Prostate gland (tissue), 2 donors: ENCODE data around the gene GSG1. TPM values are rescaled to one million over a fixed set of nuclear protein-coding genes. Genes with fewer than 3 reads are reported as not detected.
A peak's percentile ranks its signal among the peaks of the same experiment; 100 is the strongest.
"Not testable (repeated sequence)": the region's sequence is repeated elsewhere in the genome, so short reads cannot be mapped to it uniquely, and the experiment has no call there.

Experiments used
- DNase-seq: peaks from one replicate; pipeline ENCODE4 v3.0.0-alpha.2; 2019; ENCODE audit warnings: low spot score
- H3K27ac ChIP-seq, 2 donors: fragments of 200-600 bp; sonication (generic); 2 replicates each; pipeline ENCODE4 v1.5.1; 2017 to 2019
- H3K27me3 ChIP-seq: fragments of 200-600 bp; sonication (generic); replicated peaks from 2 replicates; pipeline ENCODE4 v1.5.1; 2019; ENCODE audit not compliant: insufficient read depth
- H3K36me3 ChIP-seq, 2 donors: fragments of 200-600 bp; sonication (generic); 1 replicate in 1 of 2; 2 replicates in 1 of 2; pipeline versions ENCODE4 v1.5.1 to v1.8.1; 2017 to 2019
- H3K4me1 ChIP-seq: fragments of 200-600 bp; sonication (generic); replicated peaks from 2 replicates; pipeline ENCODE4 v1.5.1; 2019
- H3K4me3 ChIP-seq, 2 donors: fragments of 200-600 bp; sonication (generic); 2 replicates each; pipeline ENCODE4 v1.5.1; 2017 to 2019
- H3K9me3 ChIP-seq: fragments of 200-600 bp; sonication (generic); 2 replicates; pipeline ENCODE4 v1.5.1; 2017
- POLR2A ChIP-seq: fragments of 450-650 bp; IDR thresholded peaks from one replicate; pipeline ENCODE4 v1.6.1; 2016; ENCODE audit warnings: antibody characterized with exemption, mild to moderate bottlenecking
- POLR2AphosphoS5 ChIP-seq: sonication (generic); formaldehyde crosslinking; IDR thresholded peaks from one replicate; pipeline ENCODE4 v1.6.1; 2017; ENCODE audit warnings: antibody characterized with exemption
- WGBS: methylation state at CpG from one replicate; pipeline ENCODE4 v1.1.5; 2018; 5-methylcytosine and 5-hydroxymethylcytosine counted together
- intact Hi-C: fragments of 100-400 bp; cut with DNase I; formaldehyde crosslinking; loops from one replicate; pipeline ENCODE4 v1.14.2; 2022
- total RNA-seq, 2 donors: library from RNA; depleted of rRNA; stranded (reverse); fragments of >200 nt; gene quantifications; one replicate each; pipeline ENCODE4 v1.1.0, GENCODE V29; 2016
- TF ChIP-seq, protein P1 (sequence below), 4 experiments: fragments of 200-600 bp in 2 of 4; fragments of 450-650 bp in 2 of 4; sonication (generic) in 2 of 4; IDR thresholded peaks; 1 replicate in 3 of 4; 2 replicates in 1 of 4; pipeline ENCODE4 v1.5.1; 2016 to 2019; ENCODE audit warnings: antibody characterized with exemption in 4 of 4, mild to moderate bottlenecking in 2 of 4, moderate library complexity in 2 of 4

Gene GSG1
- total RNA-seq, 2 donors from 2014 or later = 21.2 TPM; not detected in 1

DNA sequence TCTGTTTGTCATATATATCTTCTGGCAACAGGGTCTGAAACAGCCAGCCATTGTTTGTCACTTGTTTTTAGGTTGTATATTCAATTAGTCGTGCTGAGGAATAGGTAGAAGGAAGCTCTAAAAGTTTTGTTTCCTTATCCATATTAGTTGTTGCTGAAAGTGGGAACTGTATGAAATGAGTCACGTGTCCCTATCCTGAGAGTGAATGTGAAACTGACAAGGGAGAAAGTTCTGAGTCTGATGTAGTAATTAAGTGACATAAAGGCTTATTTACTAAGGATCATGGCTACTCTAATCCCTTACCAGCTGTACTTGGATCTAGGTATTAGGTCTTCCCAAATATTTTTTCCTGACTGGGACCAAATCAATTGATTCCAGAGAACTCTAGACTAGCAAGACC, 42.9 kb downstream of the GSG1 start:
- TF ChIP-seq, protein P1, sequence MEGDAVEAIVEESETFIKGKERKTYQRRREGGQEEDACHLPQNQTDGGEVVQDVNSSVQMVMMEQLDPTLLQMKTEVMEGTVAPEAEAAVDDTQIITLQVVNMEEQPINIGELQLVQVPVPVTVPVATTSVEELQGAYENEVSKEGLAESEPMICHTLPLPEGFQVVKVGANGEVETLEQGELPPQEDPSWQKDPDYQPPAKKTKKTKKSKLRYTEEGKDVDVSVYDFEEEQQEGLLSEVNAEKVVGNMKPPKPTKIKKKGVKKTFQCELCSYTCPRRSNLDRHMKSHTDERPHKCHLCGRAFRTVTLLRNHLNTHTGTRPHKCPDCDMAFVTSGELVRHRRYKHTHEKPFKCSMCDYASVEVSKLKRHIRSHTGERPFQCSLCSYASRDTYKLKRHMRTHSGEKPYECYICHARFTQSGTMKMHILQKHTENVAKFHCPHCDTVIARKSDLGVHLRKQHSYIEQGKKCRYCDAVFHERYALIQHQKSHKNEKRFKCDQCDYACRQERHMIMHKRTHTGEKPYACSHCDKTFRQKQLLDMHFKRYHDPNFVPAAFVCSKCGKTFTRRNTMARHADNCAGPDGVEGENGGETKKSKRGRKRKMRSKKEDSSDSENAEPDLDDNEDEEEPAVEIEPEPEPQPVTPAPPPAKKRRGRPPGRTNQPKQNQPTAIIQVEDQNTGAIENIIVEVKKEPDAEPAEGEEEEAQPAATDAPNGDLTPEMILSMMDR (IDR thresholded peaks at IDR 0.05) = no peak
- TF ChIP-seq POLR2A (no peak), POLR2AphosphoS5 (no peak)
- H3K36me3 ChIP-seq = no peaks in the 10 kb centered on the region
- DNase-seq = no peak
- H3K9me3 ChIP-seq = no peaks in the 10 kb centered on the region
- no peaks in the 10 kb centered on the region for H3K27me3 ChIP-seq
- no peaks in the 10 kb centered on the region for H3K4me1 ChIP-seq
- intact Hi-C loops = no loop called here
- no peak overlapping the region for H3K4me3 ChIP-seq
- WGBS = 94% methylated on average over 2 of the region's 2 CpGs
- no peak overlapping the region for H3K27ac ChIP-seq

DNA sequence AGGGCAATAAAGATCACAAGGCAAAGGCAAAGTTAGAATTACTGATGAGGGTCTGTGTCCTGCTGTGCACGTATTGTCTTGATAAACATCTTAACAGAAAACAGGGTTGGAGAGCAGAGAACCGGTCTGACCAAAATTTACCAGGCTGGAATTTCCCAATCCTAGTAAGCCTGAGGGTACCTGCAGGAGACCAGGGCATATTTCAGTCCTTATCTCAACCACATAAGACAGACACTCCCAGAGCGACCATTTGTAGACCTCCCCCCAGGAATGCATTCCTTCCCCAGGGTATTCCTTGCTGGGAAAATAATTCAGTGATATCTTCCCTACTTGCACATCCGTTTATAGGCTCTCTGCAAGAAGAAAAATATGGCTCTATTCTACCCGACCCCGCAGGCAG, 49.9 kb downstream of the GSG1 start:
- intact Hi-C loops, H3K27me3 ChIP-seq: not testable (repeated sequence)
- 85% methylated on average over 6 of the region's 6 CpGs for WGBS

GRCh38 chr12:13052421-13052820, 51.0 kb downstream of the GSG1 start:
- Histone ChIP-seq H3K4me3 (no peak overlapping the region), H3K9me3 (no peaks in the 10 kb centered on the region), H3K36me3 (no peaks in the 10 kb centered on the region), H3K4me1 (no peaks in the 10 kb centered on the region), H3K27ac (no peak overlapping the region), H3K27me3 (no peaks in the 10 kb centered on the region)
- TF ChIP-seq, protein P1 (IDR thresholded peaks at IDR 0.05) = no peak
- no peak for TF ChIP-seq POLR2A
- TF ChIP-seq POLR2AphosphoS5 = no peak
- WGBS = 50% methylated on average over 2 of the region's 2 CpGs
- DNase-seq = no peak
- intact Hi-C loops = no loop called here

More for the DNA sequence above, 49.9 kb downstream of the GSG1 start:
- not testable (repeated sequence) for H3K4me3 ChIP-seq, H3K9me3 ChIP-seq, DNase-seq, H3K36me3 ChIP-seq, H3K27ac ChIP-seq, H3K4me1 ChIP-seq

DNA sequence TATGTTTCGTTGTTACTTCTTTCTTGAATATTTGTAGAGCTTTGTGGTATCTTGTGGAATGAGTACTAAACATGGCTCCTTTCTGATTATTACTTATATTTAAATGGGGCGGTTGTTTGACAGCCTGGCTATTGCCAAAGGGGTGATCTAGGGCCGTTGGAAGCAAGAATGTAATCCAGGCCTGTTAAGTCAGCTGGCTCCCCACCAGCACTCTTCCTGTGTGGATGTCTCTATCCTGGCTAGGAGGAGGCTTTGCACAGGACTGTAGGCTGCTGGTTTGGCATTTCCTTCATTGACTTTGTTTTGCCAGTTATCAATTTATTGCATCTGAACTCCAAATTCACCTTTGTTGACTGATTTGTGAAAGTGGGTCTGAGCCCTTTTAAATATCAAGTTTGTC, 53.7 kb downstream of the GSG1 start:
- peak overlapping the region in 1 of 2 donors; percentile 22 for H3K27ac ChIP-seq
- WGBS = 58% methylated on average over 3 of the region's 3 CpGs
- no peak for DNase-seq
- TF ChIP-seq POLR2A (no peak), POLR2AphosphoS5 (no peak)
- TF ChIP-seq, protein P1 (IDR thresholded peaks at IDR 0.05) = no peak
- H3K4me3 ChIP-seq = no peak overlapping the region
- no peaks in the 10 kb centered on the region for H3K36me3 ChIP-seq
- H3K9me3 ChIP-seq = no peaks in the 10 kb centered on the region
- no peaks in the 10 kb centered on the region for H3K4me1 ChIP-seq
- no peaks in the 10 kb centered on the region for H3K27me3 ChIP-seq
- intact Hi-C loops = no loop called here

DNA sequence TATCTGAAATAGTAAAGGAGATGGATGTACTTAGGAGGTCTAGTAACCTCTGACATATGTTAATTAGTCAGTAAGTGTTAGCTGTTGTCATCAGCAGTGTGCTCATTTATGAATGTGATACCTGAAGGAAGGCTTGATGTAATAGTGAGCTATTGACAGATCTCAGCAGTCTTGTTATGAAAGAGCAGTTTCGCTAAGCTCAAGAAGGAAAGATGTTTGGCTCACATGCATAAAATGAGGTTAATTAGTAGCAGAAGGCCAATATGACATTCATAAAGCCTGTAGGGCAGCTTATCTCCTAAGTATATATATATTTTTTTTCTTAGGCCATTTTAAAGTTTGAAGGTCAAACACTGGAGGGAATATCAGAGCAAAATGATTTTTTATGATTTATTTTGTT, 56.5 kb downstream of the GSG1 start:
- no peaks in the 10 kb centered on the region for H3K36me3 ChIP-seq
- H3K27ac ChIP-seq = no peak overlapping the region
- intact Hi-C loops = no loop called here
- DNase-seq = no peak
- H3K9me3 ChIP-seq = no peaks in the 10 kb centered on the region
- no peaks in the 10 kb centered on the region for H3K4me1 ChIP-seq
- 94% methylated on average over 1 of the region's 1 CpG for WGBS
- H3K4me3 ChIP-seq = no peak overlapping the region
- no peaks in the 10 kb centered on the region for H3K27me3 ChIP-seq
- TF ChIP-seq POLR2A (no peak), POLR2AphosphoS5 (no peak)
- TF ChIP-seq, protein P1 (IDR thresholded peaks at IDR 0.05) = no peak
